Esophagus muscularis mucosa (tissue), 4 donors: Measurements from ENCODE around the gene UPF1.

Experiments used
- CTCF ChIP-seq, 3 experiments: fragments of 200-600 bp in 2 of 3; fragments of 450-650 bp in 1 of 3; sonication (generic) in 2 of 3; IDR thresholded peaks; one replicate each; pipeline ENCODE4 v1.5.1; 2017 to 2019; ENCODE audit warnings: antibody characterized with exemption in 3 of 3, mild to moderate bottlenecking in 2 of 3, moderate library complexity in 1 of 3
- EP300 ChIP-seq: sonication (generic); formaldehyde crosslinking; IDR thresholded peaks from one replicate; pipeline ENCODE4 v1.6.1; 2017; ENCODE audit warnings: antibody characterized with exemption
- POLR2A ChIP-seq: fragments of 450-650 bp; IDR thresholded peaks from one replicate; pipeline ENCODE4 v1.6.1; 2017; ENCODE audit warnings: antibody characterized with exemption, moderate library complexity, mild to moderate bottlenecking, low read depth

- no peak for TF ChIP-seq POLR2A
- no peak for TF ChIP-seq CTCF (IDR thresholded peaks at IDR 0.05)
- TF ChIP-seq EP300, result no peak
Observed at GRCh38 chr19:18889949-18890745, 58.4 kb downstream of the UPF1 start.
